Peyer's patch (tissue), 4 donors: Measurements from ENCODE around the gene GTF2E1.

Experiments used
- CTCF ChIP-seq, 6 experiments: fragments of 450-650 bp in 4 of 6; fragments of 200-600 bp in 2 of 6; sonication (generic) in 1 of 6; IDR thresholded peaks; one replicate each; pipeline ENCODE4 v1.5.1; 2017 to 2019; ENCODE audit warnings: antibody characterized with exemption in 6 of 6, mild to moderate bottlenecking in 3 of 6, moderate library complexity in 1 of 6
- POLR2A ChIP-seq, 2 donors: fragments of 450-650 bp; IDR thresholded peaks; one replicate each; pipeline ENCODE4 v1.5.1; 2017; ENCODE audit warnings: antibody characterized with exemption in 2 of 2, mild to moderate bottlenecking in 2 of 2, moderate library complexity in 2 of 2

- TF ChIP-seq CTCF (IDR thresholded peaks at IDR 0.05) (no peak), POLR2A (IDR thresholded peaks at IDR 0.05) (no peak)
Measured at GRCh38 chr3:120742849-120743365, 363 bp downstream of the GTF2E1 start.
